Hepatocyte (in vitro differentiated cells): ENCODE results near the gene EXOC3L1.

ENCODE experiments used
- EZH2 ChIP-seq: fragments of 200-600 bp; sonication (generic); IDR thresholded peaks from 2 replicates; pipeline ENCODE4 v1.6.1; 2016; ENCODE audit warnings: antibody characterized with exemption, mild to moderate bottlenecking, borderline replicate concordance
- TF ChIP-seq, protein P1 (sequence below): fragments of 200-600 bp; sonication (generic); IDR thresholded peaks from 2 replicates; pipeline ENCODE4 v1.5.1; 2016; ENCODE audit warnings: antibody characterized with exemption, mild to moderate bottlenecking; ENCODE audit not compliant: poor library complexity

DNA sequence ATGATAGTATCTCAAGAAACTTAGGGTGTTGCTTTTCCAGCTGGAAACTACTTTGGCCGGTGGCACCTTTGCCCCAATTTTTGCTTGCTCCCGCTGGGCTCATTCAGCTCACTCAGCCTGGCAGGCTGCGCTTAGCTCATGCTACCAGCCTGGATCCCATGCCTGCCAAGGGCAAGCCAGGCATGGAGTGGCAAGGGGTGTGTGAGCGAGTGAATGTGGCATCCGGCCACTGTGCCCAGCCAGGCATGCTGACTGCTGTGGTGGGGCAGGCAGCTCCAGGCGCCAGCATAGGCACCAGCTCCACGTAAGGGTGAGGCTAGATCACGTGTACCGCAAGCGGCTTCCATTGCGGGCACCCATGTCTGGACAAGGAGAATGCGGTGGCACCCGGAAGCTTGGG lies 48.5 kb downstream of the EXOC3L1 start:
- TF ChIP-seq, protein P1, sequence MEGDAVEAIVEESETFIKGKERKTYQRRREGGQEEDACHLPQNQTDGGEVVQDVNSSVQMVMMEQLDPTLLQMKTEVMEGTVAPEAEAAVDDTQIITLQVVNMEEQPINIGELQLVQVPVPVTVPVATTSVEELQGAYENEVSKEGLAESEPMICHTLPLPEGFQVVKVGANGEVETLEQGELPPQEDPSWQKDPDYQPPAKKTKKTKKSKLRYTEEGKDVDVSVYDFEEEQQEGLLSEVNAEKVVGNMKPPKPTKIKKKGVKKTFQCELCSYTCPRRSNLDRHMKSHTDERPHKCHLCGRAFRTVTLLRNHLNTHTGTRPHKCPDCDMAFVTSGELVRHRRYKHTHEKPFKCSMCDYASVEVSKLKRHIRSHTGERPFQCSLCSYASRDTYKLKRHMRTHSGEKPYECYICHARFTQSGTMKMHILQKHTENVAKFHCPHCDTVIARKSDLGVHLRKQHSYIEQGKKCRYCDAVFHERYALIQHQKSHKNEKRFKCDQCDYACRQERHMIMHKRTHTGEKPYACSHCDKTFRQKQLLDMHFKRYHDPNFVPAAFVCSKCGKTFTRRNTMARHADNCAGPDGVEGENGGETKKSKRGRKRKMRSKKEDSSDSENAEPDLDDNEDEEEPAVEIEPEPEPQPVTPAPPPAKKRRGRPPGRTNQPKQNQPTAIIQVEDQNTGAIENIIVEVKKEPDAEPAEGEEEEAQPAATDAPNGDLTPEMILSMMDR: no peak
- TF ChIP-seq EZH2: no peak
